ENCODE measurements around the gene TAF8.

GRCh38 chr6:42041481-42042053 is 8.8 kb upstream of the TAF8 start:
- no peak for TF ChIP-seq MAX (IDR thresholded peaks at IDR 0.05)
- TF ChIP-seq, protein P1, sequence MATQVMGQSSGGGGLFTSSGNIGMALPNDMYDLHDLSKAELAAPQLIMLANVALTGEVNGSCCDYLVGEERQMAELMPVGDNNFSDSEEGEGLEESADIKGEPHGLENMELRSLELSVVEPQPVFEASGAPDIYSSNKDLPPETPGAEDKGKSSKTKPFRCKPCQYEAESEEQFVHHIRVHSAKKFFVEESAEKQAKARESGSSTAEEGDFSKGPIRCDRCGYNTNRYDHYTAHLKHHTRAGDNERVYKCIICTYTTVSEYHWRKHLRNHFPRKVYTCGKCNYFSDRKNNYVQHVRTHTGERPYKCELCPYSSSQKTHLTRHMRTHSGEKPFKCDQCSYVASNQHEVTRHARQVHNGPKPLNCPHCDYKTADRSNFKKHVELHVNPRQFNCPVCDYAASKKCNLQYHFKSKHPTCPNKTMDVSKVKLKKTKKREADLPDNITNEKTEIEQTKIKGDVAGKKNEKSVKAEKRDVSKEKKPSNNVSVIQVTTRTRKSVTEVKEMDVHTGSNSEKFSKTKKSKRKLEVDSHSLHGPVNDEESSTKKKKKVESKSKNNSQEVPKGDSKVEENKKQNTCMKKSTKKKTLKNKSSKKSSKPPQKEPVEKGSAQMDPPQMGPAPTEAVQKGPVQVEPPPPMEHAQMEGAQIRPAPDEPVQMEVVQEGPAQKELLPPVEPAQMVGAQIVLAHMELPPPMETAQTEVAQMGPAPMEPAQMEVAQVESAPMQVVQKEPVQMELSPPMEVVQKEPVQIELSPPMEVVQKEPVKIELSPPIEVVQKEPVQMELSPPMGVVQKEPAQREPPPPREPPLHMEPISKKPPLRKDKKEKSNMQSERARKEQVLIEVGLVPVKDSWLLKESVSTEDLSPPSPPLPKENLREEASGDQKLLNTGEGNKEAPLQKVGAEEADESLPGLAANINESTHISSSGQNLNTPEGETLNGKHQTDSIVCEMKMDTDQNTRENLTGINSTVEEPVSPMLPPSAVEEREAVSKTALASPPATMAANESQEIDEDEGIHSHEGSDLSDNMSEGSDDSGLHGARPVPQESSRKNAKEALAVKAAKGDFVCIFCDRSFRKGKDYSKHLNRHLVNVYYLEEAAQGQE (IDR thresholded peaks at IDR 0.05; ENCODE audit: low read depth): no peak
- TF ChIP-seq CEBPB (IDR thresholded peaks at IDR 0.05): no peak
- TF ChIP-seq TCF12 (IDR thresholded peaks at IDR 0.05; ENCODE audit: low read depth): no peak
- TF ChIP-seq TAF1 (IDR thresholded peaks at IDR 0.05; ENCODE audit: low read depth): no peak
- TF ChIP-seq RAD21 (IDR thresholded peaks at IDR 0.05; ENCODE audit: low read depth): no peak
- no peak for TF ChIP-seq FOXM1 (IDR thresholded peaks at IDR 0.05; ENCODE audit: borderline replicate concordance, low read depth)
- TF ChIP-seq EP300 (IDR thresholded peaks at IDR 0.05; ENCODE audit: borderline replicate concordance): no peak
- no peak for TF ChIP-seq EGR1 (IDR thresholded peaks at IDR 0.05)
- no peak for TF ChIP-seq YY1 (IDR thresholded peaks at IDR 0.05; ENCODE audit: low read depth)
- TF ChIP-seq, protein P2, sequence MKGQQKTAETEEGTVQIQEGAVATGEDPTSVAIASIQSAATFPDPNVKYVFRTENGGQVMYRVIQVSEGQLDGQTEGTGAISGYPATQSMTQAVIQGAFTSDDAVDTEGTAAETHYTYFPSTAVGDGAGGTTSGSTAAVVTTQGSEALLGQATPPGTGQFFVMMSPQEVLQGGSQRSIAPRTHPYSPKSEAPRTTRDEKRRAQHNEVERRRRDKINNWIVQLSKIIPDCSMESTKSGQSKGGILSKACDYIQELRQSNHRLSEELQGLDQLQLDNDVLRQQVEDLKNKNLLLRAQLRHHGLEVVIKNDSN (IDR thresholded peaks at IDR 0.05): no peak
